Measurements from ENCODE around the gene APOL2.

DNA sequence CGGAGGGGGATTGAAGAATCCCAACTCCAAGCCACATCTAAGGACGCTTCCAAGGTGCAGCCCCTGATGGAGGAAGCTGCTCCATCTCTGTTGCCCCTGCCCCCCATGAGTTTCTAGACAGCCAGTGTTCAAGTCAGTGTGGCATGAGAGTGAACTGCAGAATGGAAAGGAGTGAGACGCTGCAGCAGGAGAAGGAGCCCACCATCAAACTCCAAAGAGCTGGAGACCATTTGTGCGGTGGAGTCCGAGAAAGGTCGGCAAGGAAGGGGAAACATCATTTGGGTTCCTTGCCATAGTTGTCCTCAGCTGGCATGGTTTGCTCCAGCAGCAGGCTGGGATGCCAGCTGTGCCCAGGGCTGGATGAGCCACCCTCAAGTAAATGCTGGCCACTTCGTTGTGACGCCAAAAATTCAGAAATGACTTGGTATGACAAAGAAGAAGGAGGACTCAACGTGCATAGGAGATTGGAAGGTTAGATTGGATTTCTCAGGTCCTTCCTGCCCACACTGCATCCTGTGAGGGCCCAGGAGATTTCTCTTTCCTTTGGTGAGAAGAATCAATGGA lies 16.4 kb downstream of the APOL2 start:
- TF ChIP-seq, protein P1, sequence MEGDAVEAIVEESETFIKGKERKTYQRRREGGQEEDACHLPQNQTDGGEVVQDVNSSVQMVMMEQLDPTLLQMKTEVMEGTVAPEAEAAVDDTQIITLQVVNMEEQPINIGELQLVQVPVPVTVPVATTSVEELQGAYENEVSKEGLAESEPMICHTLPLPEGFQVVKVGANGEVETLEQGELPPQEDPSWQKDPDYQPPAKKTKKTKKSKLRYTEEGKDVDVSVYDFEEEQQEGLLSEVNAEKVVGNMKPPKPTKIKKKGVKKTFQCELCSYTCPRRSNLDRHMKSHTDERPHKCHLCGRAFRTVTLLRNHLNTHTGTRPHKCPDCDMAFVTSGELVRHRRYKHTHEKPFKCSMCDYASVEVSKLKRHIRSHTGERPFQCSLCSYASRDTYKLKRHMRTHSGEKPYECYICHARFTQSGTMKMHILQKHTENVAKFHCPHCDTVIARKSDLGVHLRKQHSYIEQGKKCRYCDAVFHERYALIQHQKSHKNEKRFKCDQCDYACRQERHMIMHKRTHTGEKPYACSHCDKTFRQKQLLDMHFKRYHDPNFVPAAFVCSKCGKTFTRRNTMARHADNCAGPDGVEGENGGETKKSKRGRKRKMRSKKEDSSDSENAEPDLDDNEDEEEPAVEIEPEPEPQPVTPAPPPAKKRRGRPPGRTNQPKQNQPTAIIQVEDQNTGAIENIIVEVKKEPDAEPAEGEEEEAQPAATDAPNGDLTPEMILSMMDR (IDR thresholded peaks at IDR 0.05) = no peak
- no peak for TF ChIP-seq POLR2AphosphoS5 (IDR thresholded peaks at IDR 0.05)
- no peak for TF ChIP-seq POLR2A (IDR thresholded peaks at IDR 0.05)
- no peak for TF ChIP-seq EP300 (IDR thresholded peaks at IDR 0.05)

Measured in suprapubic skin (tissue), 4 donors.